ENCODE results near the gene ARID1B.

- TF ChIP-seq CTCF (IDR thresholded peaks at IDR 0.05; ENCODE audit: low read length) (no peak), EZH2 (IDR thresholded peaks at IDR 0.05; ENCODE audit: borderline replicate concordance, low read length) (no peak)
These were observed 211.3 kb downstream of the ARID1B start for GRCh38 chr6:156988276-156989158.

Data from OCI-LY1 (cell line).